HT1080 (cell line): ENCODE results near the gene TBC1D10B. TPM values are rescaled to one million over a fixed set of nuclear protein-coding genes. Genes with fewer than 3 reads are reported as not detected.

Source experiments
- DNase-seq: peaks from one replicate; pipeline ENCODE4 v3.0.0-alpha.2; 2015; ENCODE audit warnings: low read depth
- total RNA-seq: library from RNA; depleted of rRNA; stranded (reverse); fragments of >200 nt; shearing (Covaris generic); gene quantifications from 2 replicates; pipeline ENCODE4 v1.2.3, GENCODE V29; 2014

TBC1D10B gene
- total RNA-seq, 1 experiment from 2014 or later: 37.2 TPM

DNA sequence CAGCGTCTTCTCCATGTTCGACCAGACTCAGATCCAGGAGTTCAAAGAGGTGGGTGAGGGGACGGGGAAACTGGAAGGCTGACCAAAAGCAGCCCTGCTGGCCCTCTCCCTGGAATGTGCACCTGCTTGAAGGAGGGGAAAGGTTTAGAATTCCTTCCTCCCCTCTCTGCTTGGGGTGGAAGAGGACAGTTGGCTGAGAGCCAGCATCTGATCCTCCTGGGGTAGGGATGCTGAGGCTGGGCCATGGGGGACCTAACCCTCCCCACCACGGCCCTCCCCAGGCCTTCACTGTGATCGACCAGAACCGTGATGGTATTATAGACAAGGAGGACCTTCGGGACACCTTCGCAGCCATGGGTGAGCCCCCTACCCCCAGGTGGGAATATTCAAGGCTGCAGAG, 5.6 kb upstream of the TBC1D10B start:
- DNase-seq: no peak

DNA sequence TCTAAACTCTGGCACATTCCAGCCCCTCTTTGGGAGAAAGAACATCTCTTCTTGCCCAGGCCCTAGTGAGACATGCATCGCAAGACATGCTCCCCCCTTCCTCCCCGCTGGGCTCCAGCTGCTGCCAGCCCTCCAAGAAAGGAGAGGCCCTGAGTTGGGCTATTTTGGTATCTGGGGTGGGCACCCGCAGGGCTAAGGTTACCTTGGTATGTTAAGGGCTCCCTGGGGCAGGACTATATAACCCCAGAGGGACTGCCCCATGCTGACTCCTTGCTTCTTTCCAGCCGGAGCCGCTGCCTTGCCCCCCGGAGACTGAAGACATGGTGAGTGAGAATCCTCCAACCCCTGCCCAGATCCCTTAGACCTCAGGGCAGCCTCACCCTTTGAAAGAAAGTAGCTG, 4.2 kb upstream of the TBC1D10B start, which contains the start of gene MYL11:
Gene MYL11 (plus strand): TSS at position 265 of the 400 bp plus-strand sequence. CDS start 56 bp downstream, at position 321.
- DNase-seq: no peak

- no peak for DNase-seq
Measured at GRCh38 chr16:30372725-30373124, 2.4 kb upstream of the TBC1D10B start.

- no peak for DNase-seq
Measured at GRCh38 chr16:30372038-30372712, 1.9 kb upstream of the TBC1D10B start.

DNA sequence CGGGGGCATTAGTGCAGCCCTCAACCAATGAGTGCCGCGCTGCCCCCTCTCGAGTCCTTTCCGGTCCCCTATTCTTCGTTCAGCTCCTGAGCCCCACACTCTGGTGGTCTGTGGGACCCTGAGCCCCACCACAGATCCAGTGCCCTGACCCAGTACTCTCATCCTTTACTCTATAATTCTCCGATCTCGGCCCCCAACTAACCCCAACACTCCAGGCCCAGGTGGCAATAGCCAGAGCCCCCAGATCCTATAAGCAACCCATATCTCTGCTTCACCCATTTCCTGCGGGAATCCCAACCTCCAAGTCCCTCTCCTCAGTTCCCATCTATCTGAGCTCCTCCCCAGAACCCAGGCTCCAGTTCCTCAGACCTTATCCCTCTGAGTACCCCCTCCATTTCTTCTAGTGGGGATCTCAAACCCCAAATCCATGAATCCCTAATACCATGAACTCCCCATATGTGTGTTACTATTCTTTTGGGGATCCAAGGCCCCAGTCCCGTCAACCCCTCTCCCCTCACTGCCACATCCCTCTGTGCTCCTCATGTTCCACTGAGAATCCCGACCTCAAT, 1.0 kb upstream of the TBC1D10B start:
- no peak for DNase-seq

GRCh38 chr16:30369938-30370455, 297 bp downstream of the TBC1D10B start:
- DNase-seq: no peak

DNA sequence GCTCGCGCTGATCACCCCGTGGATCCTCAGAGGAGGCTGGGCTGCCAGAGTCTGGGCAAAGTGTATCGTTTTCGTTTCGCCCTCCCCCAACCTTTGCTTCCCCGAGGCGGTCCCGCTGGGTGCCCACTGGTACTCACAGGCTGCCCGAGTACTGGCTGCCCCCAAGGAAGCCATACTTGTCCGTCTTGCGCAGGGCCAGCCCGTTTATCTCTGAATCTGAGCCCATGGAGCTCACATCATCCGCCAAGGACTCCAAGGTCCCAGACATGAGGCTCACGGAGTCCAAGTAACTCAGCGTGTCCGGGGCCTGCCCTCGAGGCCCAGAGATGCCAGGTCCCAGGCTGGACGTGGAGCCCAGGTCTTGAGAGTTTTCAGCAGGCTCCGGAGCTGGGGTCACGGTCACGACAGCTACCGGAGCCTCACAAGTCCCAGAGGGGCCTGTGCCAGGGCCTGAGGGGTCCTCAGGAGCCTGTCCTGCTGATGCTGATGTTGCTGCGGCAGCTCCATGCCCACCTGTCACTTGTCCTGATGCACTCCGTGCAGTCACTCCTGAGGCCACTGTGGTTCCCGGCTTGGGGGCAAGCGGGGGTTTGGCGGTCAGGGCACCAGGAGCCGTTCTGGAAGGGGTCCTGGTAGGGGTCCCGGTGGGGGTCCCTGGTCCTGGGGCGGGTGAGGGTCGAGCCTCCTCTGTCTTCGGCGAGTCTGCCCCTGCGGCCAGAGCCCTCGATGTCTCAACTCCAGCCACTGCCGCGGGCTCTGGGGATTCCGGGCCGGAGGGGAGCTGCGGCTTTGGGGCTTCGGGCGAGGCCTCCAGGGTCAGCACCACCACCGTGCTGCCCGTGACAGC, 980 bp downstream of the TBC1D10B start:
- no peak for DNase-seq

DNA sequence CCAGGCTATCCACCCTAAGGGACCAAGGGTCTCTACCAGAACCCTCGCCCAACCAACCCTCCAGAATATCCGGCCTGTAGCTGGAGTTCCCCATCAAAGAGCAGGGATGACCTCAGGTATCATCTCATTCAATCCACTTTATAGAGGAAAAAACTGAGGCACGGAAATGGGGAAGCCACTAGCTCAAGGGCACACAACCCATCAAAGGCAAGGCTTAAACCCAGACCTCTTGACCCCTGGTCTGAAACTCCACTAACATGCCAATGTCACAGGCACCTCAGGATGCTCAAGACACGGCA, 1.6 kb downstream of the TBC1D10B start:
- DNase-seq: no peak

GRCh38 chr16:30368122-30368791, 2.0 kb downstream of the TBC1D10B start:
- peak; percentile 68 for DNase-seq

- no peak for DNase-seq
Measured at GRCh38 chr16:30367349-30368009, 2.8 kb downstream of the TBC1D10B start.

DNA sequence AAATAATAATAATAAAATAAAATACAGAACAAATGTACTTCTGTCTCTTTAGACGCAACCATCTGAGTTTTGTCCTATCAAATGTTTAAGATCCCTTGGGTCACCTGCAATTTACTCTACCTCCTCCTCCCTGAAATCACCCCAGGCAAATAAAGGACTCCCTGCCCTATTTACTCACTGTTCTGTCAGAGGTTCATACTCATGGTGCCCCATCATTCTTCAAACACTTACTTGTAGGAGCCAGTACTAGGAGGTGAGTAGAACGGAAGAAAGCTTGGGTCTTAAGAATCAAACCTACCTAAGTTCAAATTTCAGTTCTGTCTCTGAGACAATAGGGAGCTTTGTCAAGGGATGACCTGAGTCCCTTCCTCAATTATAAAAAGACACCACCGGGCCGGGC, 3.8 kb downstream of the TBC1D10B start:
- DNase-seq: no peak

DNA sequence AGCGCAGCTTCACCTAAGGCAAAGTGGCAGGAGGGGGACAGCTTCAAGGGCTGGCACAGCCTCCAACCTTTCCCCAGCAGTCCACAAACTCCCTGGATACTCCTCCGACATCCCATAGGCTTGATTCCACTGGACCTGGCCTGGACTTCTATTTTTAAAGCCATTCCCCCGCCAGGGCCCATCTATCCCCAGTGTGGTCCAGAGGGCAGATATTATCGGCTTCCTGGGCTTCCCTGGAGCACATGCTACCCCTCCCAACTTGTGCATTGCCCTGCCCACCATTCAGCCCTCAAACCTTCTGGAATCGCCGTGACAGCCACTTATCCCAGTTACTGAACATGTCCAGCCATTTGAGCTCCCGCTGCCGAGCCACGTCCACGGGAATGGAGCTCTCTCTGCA, 5.1 kb downstream of the TBC1D10B start:
- no peak for DNase-seq

GRCh38 chr16:30361180-30361579, 9.1 kb downstream of the TBC1D10B start:
- DNase-seq: no peak

GRCh38 chr16:30359871-30360170, 10.5 kb downstream of the TBC1D10B start:
- DNase-seq: no peak

DNA sequence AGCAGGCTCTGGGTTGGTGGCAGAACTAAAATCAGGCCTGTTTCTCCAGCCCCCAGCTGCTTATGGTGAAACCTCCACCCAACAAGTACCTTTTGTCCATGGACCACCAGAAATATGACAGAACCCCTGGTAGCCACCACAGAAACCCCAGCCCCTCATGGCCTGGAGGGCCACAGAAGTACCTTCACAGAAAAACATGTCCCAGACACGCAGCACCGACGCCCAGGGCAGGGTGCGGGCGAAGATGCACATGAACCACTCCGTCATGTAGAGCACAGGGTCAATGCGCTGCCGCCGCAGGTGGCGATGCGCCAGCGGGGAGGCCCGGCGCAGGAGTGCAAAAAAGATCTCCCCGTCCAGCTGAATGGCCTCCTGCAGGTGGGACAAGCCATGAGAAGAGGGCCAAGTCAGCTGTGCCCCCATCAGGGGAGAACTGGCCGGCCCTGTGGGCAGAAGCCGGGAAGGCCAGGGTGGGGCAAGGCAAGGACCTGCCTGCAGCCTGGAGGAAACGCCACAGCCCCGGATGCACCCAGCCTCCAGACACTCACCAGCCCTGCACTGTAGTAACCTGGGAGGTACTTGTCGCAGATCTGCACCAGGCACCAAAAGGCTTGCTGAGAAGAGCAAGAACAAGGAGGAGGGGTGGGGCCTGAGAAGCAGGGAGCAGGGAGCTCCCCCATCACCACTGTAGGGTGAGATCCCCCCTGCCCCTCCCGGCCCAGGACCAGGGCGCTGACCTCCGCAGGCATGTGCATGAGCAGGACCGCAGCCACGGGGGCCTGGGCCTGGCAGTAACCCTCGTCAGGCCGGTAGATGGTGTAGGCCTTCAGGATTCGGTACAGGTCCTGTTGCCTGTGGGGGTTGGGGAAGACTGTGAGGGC, 11.1 kb downstream of the TBC1D10B start:
- DNase-seq: no peak

DNA sequence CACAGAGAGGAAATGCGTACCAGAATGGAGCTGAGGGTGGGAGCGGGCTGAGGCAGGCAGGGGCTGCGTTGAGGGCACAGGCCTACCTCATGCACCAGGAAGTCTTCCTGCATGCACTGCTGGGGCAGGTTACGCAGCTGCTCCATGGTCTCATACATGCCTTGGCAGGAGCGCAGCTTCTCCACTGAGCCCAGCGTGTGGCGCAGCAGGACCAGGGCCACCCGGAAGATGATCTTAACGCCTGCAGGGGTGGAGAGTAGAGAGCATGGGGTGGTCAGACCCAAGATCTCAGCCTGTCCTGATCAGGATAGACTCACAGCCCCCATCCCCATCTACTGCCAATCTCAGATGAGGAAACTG, 11.7 kb downstream of the TBC1D10B start:
- no peak for DNase-seq

DNA sequence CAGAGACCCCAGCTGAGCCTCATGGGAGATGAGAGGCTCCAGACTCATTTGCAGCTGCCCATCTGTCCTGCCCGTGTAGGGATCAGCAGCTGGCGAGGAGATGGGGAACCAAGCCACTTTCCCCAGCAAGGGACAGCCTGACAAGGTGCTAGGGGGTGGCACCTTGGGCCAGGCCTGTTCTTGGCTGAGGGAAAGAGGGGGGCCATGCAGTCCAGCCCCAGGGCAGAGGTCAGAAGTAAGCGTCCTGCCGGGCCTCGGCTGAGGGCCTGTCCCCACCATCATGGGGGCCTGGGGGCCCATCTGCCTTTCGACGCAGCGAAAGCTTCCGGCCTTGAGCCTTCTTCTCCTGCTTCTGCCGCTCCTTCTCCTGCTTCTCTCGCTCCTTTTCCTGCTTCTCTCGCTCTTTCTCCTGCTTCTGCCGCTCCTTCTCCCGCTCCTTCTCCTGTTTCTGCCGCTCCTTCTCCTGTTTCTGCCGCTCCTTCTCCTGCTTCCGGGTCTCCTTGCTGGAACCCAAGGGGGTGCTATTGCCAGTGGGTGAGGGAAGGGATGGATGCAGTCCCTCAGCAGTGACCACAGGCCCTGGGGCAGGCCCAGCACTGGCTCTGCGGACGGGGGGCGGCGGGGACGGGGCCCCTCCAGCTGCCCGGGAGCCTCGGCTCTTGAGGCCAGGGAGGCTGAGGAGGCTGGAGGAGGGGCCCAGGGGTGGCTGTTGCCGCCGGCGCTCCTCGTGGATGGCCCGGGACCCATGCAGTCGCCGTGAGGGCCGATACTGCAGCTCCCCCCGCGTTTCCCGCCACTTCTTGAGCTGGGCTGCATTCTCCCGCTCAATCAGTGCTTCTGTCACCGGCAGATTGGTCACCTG, 12.3 kb downstream of the TBC1D10B start:
- DNase-seq: no peak

- no peak for DNase-seq
Measured at GRCh38 chr16:30357085-30357714, 13.1 kb downstream of the TBC1D10B start.
